HepG2 (cell line): ENCODE measurements around the gene TAF1B. TPM values are rescaled to one million over a fixed set of nuclear protein-coding genes. Genes with fewer than 3 reads are reported as not detected.

Source experiments
- AKNA ChIP-seq: sonication (generic); formaldehyde crosslinking; IDR thresholded peaks from 2 replicates; pipeline ENCODE4 v1.4.0; 2020; ENCODE audit warnings: missing genetic modification reagents, borderline replicate concordance
- CSRNP1 ChIP-seq: sonication (generic); formaldehyde crosslinking; IDR thresholded peaks from 2 replicates; pipeline ENCODE4 v1.8.1; 2023; ENCODE audit warnings: mild to moderate bottlenecking, missing genetic modification reagents
- ETV5 ChIP-seq: IDR thresholded peaks from 2 replicates; pipeline ENCODE4 v1.6.1; 2018; ENCODE audit warnings: missing biosample characterization, missing genetic modification reagents, inconsistent platforms, borderline replicate concordance
- FUBP1 ChIP-seq: sonication (generic); formaldehyde crosslinking; IDR thresholded peaks from 2 replicates; pipeline ENCODE4 v1.5.1; 2020; ENCODE audit warnings: missing genetic modification reagents, mild to moderate bottlenecking, borderline replicate concordance
- MTA3 ChIP-seq: sonication (generic); formaldehyde crosslinking; IDR thresholded peaks from 2 replicates; pipeline ENCODE4 v1.4.0; 2020; ENCODE audit warnings: missing genetic modification reagents
- ZNF180 ChIP-seq: sonication (generic); formaldehyde crosslinking; IDR thresholded peaks from 2 replicates; pipeline ENCODE4 v1.4.0; 2020; ENCODE audit warnings: low read depth, missing genetic modification reagents, borderline replicate concordance
- ZNF382 ChIP-seq: sonication (generic); formaldehyde crosslinking; IDR thresholded peaks from 2 replicates; pipeline ENCODE4 v1.5.0; 2020; ENCODE audit warnings: missing genetic modification reagents, mild to moderate bottlenecking, borderline replicate concordance
- polyA plus RNA-seq, 8 experiments: library from polyadenylated mRNA; depleted of rRNA in 3 of 8; stranded (reverse) in 7 of 8; unstranded in 1 of 8; fragments of >200 nt; fragmentation: Illumina TruSeq in 4 of 8; extraction: Trizol in 4 of 8; gene quantifications; 2 replicates each; pipeline versions ENCODE4 v1.2.1 to v1.2.3, GENCODE V29; 2011 to 2016; ENCODE audit warnings: low read depth in 4 of 8, missing spikeins in 1 of 8, mixed read lengths in 1 of 8; ENCODE audit not compliant: insufficient read depth in 1 of 8
- total RNA-seq, 5 experiments: library from RNA; depleted of rRNA; stranded (reverse); fragments of >200 nt; fragmentation: Illumina TruSeq; extraction: Trizol; gene quantifications; 2 replicates each; pipeline ENCODE4 v1.2.3, GENCODE V29; 2016; ENCODE audit warnings: low read depth in 1 of 5

The TAF1B gene
- total and polyA plus RNA-seq, 2 of the 13 experiments (the other 11 are each of a cell fraction or from before 2014, with no cell fraction given), result 13.3 to 27.7 TPM

GRCh38 chr2:9877726-9878125, 34.5 kb downstream of the TAF1B start (continued):
- no peak for TF ChIP-seq ZNF180 (CRISPR knock-in tag)
- TF ChIP-seq CSRNP1 (CRISPR knock-in tag), result no peak
- TF ChIP-seq AKNA (CRISPR knock-in tag), result no peak
- no peak for TF ChIP-seq MTA3 (CRISPR knock-in tag)
- no peak for TF ChIP-seq ZNF382 (CRISPR knock-in tag)
- TF ChIP-seq FUBP1 (CRISPR knock-in tag), result no peak
- no peak for TF ChIP-seq ETV5 (CRISPR knock-in tag)
